H1 (cell line): ENCODE data around the gene NRXN3. TPM values are rescaled to one million over a fixed set of nuclear protein-coding genes. Genes with fewer than 3 reads are reported as not detected.

ENCODE experiments used
- CTCF ChIA-PET: fragments of 300-600 bp; sonication (Branson Sonifier 250); formaldehyde crosslinking; loops from one replicate; lab custom pipeline; 2021; ENCODE audit not compliant: partially characterized antibody; lab: Charles Lee
- POLR2A ChIA-PET: fragments of 300-600 bp; sonication (Branson Sonifier 250); formaldehyde crosslinking; loops from one replicate; lab custom pipeline; 2021; ENCODE audit warnings: inconsistent platforms; ENCODE audit not compliant: partially characterized antibody; lab: Charles Lee
- DNase-seq, 2 experiments: peaks; one replicate each; pipeline versions ENCODE4 v3.0.0 to v3.0.0-alpha.2; 2010 to 2022; ENCODE audit warnings: low spot score in 2 of 2, low read depth in 1 of 2, mixed read lengths in 1 of 2
- FAIRE-seq: peaks from 2 replicates; lab custom pipeline; 2011; peaks lifted over from hg19 to GRCh38; lab: Jason Lieb, UNC
- H2AFZ ChIP-seq: 2 replicates; pipeline ENCODE4 v1.8.1; 2012; ENCODE audit warnings: low read length, inconsistent platforms
- H2AK5ac ChIP-seq: 2 replicates; pipeline ENCODE4 v1.6.1; 2013; ENCODE audit warnings: low read depth, low read length
- H2BK120ac ChIP-seq: replicated peaks from 2 replicates; pipeline ENCODE3; 2013; ENCODE audit warnings: low read depth, low read length, inconsistent platforms
- H2BK12ac ChIP-seq: 2 replicates; pipeline ENCODE4 v1.6.1; 2013; ENCODE audit warnings: low read depth, low read length
- H2BK15ac ChIP-seq: 2 replicates; pipeline ENCODE4 v1.6.1; 2013; ENCODE audit warnings: low read length
- H2BK20ac ChIP-seq: 2 replicates; pipeline ENCODE4 v1.6.1; 2013; ENCODE audit warnings: low read length
- H2BK5ac ChIP-seq: 2 replicates; pipeline ENCODE4 v1.6.1; 2013; ENCODE audit warnings: low read depth, low read length
- H3K14ac ChIP-seq: 2 replicates; pipeline ENCODE4 v1.6.1; 2013; ENCODE audit warnings: inconsistent platforms; ENCODE audit not compliant: insufficient read length
- H3K18ac ChIP-seq: 2 replicates; pipeline ENCODE4 v1.6.1; 2013; ENCODE audit warnings: low read length; ENCODE audit errors: extremely low read depth
- H3K23ac ChIP-seq: 2 replicates; pipeline ENCODE4 v1.6.1; 2013; ENCODE audit warnings: inconsistent platforms; ENCODE audit not compliant: insufficient read length
- H3K23me2 ChIP-seq: 2 replicates; pipeline ENCODE4 v1.6.1; 2013; ENCODE audit warnings: low read depth, low read length
- H3K27ac ChIP-seq: 2 replicates; pipeline ENCODE4 v1.6.1; 2011; ENCODE audit warnings: low read depth, low read length, inconsistent platforms
- H3K27me3 ChIP-seq, 4 experiments: replicated peaks in 1 of 4; 1 replicate in 1 of 4; 2 replicates in 3 of 4; pipeline versions ENCODE4 v1.6.1 to v1.8.1; 2011 to 2013; ENCODE audit warnings: low read length in 3 of 4, mild to moderate bottlenecking in 3 of 4, inconsistent platforms in 2 of 4, mixed read lengths in 2 of 4, moderate library complexity in 1 of 4; ENCODE audit not compliant: control insufficient read depth in 3 of 4, insufficient read depth in 3 of 4; ENCODE audit errors: extremely low read depth in 1 of 4
- H3K36me3 ChIP-seq, 4 experiments: 2 replicates each; pipeline versions ENCODE4 v1.6.1 to v1.8.1; 2011 to 2013; ENCODE audit warnings: mild to moderate bottlenecking in 4 of 4, low read length in 3 of 4, moderate library complexity in 2 of 4, control low read depth in 1 of 4, inconsistent platforms in 1 of 4; ENCODE audit not compliant: insufficient read depth in 4 of 4, control insufficient read depth in 2 of 4
- H3K4ac ChIP-seq: replicated peaks from 2 replicates; pipeline ENCODE3; 2013; ENCODE audit warnings: low read length, low read depth, mixed read lengths, inconsistent platforms; ENCODE audit not compliant: insufficient read length
- H3K4me1 ChIP-seq, 4 experiments: replicated peaks in 1 of 4; 1 replicate in 1 of 4; 2 replicates in 3 of 4; pipeline versions ENCODE4 v1.6.1 to v1.8.1; 2011 to 2013; ENCODE audit warnings: low read length in 3 of 4, inconsistent platforms in 2 of 4, mixed read lengths in 1 of 4; ENCODE audit not compliant: insufficient read depth in 4 of 4, control insufficient read depth in 3 of 4
- H3K4me2 ChIP-seq, 2 experiments: 2 replicates each; pipeline versions ENCODE4 v1.6.1 to v1.8.1; 2011 to 2013; ENCODE audit warnings: low read depth in 2 of 2, low read length in 2 of 2, control low read depth in 1 of 2, inconsistent platforms in 1 of 2, mild to moderate bottlenecking in 1 of 2; ENCODE audit not compliant: insufficient read depth in 1 of 2
- H3K4me3 ChIP-seq, 4 experiments: fragments of 200-600, 300-600 bp in 1 of 4; sonication (generic), shearing (Covaris generic), sonication (Bioruptor Twin) in 1 of 4; 2 replicates each; pipeline versions ENCODE4 v1.5.1 to v1.8.1; 2011 to 2016; ENCODE audit warnings: low read length in 4 of 4, low read depth in 3 of 4, control low read depth in 2 of 4, inconsistent platforms in 2 of 4, mild to moderate bottlenecking in 2 of 4, mixed read lengths in 1 of 4, moderate library complexity in 1 of 4; ENCODE audit not compliant: insufficient read depth in 2 of 4; ENCODE audit errors: extremely low read depth in 1 of 4
- H3K56ac ChIP-seq: replicated peaks from 2 replicates; pipeline ENCODE3; 2013; ENCODE audit warnings: low read depth, mild to moderate bottlenecking, mixed read lengths, low read length, inconsistent platforms; ENCODE audit not compliant: insufficient read length
- H3K79me1 ChIP-seq: 2 replicates; pipeline ENCODE4 v1.6.1; 2013; ENCODE audit warnings: low read depth, low read length, control low read depth
- H3K79me2 ChIP-seq, 2 experiments: 2 replicates each; pipeline versions ENCODE4 v1.6.1 to v1.8.1; 2012 to 2013; ENCODE audit warnings: low read length in 2 of 2, mild to moderate bottlenecking in 2 of 2, inconsistent platforms in 1 of 2; ENCODE audit not compliant: insufficient read depth in 2 of 2, control insufficient read depth in 1 of 2
- H3K9ac ChIP-seq, 4 experiments: replicated peaks in 1 of 4; 1 replicate in 1 of 4; 2 replicates in 3 of 4; pipeline versions ENCODE4 v1.6.1 to v1.8.1; 2011 to 2013; ENCODE audit warnings: low read depth in 3 of 4, low read length in 3 of 4, control low read depth in 2 of 4, mild to moderate bottlenecking in 2 of 4, moderate library complexity in 2 of 4, inconsistent platforms in 1 of 4; ENCODE audit errors: extremely low read depth in 1 of 4
- H3K9me3 ChIP-seq, 2 experiments: 2 replicates each; pipeline versions ENCODE4 v1.6.1 to v1.8.1; 2012 to 2013; ENCODE audit warnings: mild to moderate bottlenecking in 2 of 2, moderate library complexity in 2 of 2, control low read depth in 1 of 2, inconsistent platforms in 1 of 2, low read depth in 1 of 2, low read length in 1 of 2, mixed read lengths in 1 of 2; ENCODE audit not compliant: insufficient read depth in 2 of 2
- H4K20me1 ChIP-seq, 2 experiments: replicated peaks in 1 of 2; 2 replicates each; pipeline versions ENCODE3 to v1.8.1; 2011 to 2013; ENCODE audit warnings: inconsistent platforms in 2 of 2, low read length in 2 of 2, mild to moderate bottlenecking in 1 of 2; ENCODE audit not compliant: insufficient read depth in 2 of 2, control insufficient read depth in 1 of 2
- H4K5ac ChIP-seq: 2 replicates; pipeline ENCODE4 v1.6.1; 2013; ENCODE audit warnings: low read length, low read depth, mixed read lengths, inconsistent platforms; ENCODE audit not compliant: insufficient read length
- H4K8ac ChIP-seq: 2 replicates; pipeline ENCODE4 v1.8.0; 2013; ENCODE audit warnings: mild to moderate bottlenecking, moderate library complexity, low read length, inconsistent platforms; ENCODE audit not compliant: insufficient read depth; ENCODE audit errors: extremely low read depth
- H4K91ac ChIP-seq: replicated peaks from 2 replicates; pipeline ENCODE3; 2013; ENCODE audit warnings: low read length, mixed read lengths, inconsistent platforms; ENCODE audit not compliant: insufficient read length
- FOSL1 ChIP-seq: IDR thresholded peaks from 2 replicates; pipeline ENCODE4 v1.6.1; 2011; ENCODE audit warnings: mild to moderate bottlenecking, low read depth, low read length, moderate library complexity; ENCODE audit not compliant: insufficient read depth
- HDAC2 ChIP-seq, 2 experiments: fragments of 300-600 bp in 1 of 2; sonication (generic) in 1 of 2; IDR thresholded peaks; 2 replicates each; pipeline ENCODE4 v1.6.1; 2011 to 2012; ENCODE audit warnings: low read depth in 2 of 2, low read length in 2 of 2, mild to moderate bottlenecking in 2 of 2, moderate library complexity in 2 of 2, borderline replicate concordance in 1 of 2, inconsistent platforms in 1 of 2
- POLR2AphosphoS5 ChIP-seq: IDR thresholded peaks from 2 replicates; pipeline ENCODE4 v1.6.1; 2011; ENCODE audit warnings: low read depth, low read length
- POU5F1 ChIP-seq: IDR thresholded peaks from 2 replicates; pipeline ENCODE4 v1.6.1; 2011; ENCODE audit warnings: low read depth, mild to moderate bottlenecking, low read length, moderate library complexity
- RBBP5 ChIP-seq: IDR thresholded peaks from 2 replicates; pipeline ENCODE4 v1.7.1; 2012; ENCODE audit warnings: low read depth, mild to moderate bottlenecking, inconsistent platforms, low read length, moderate library complexity, borderline replicate concordance
- SP1 ChIP-seq: IDR thresholded peaks from 2 replicates; pipeline ENCODE4 v1.6.1; 2011; ENCODE audit warnings: low read depth, low read length
- SP2 ChIP-seq: IDR thresholded peaks from 2 replicates; pipeline ENCODE4 v1.6.1; 2012; ENCODE audit warnings: mild to moderate bottlenecking, low read length, inconsistent platforms
- TEAD4 ChIP-seq: IDR thresholded peaks from 2 replicates; pipeline ENCODE4 v1.6.1; 2012; ENCODE audit warnings: low read depth, low read length, inconsistent platforms, mixed read lengths
- YY1 ChIP-seq: IDR thresholded peaks from 2 replicates; pipeline ENCODE4 v1.6.1; 2011; ENCODE audit warnings: low read depth, mild to moderate bottlenecking, low read length
- WGBS, 2 experiments: shearing (Covaris generic) in 1 of 2; methylation state at CpG; one replicate each; pipeline versions ENCODE4 v1.1.6 to v1.1.7; 2013 to 2015; ENCODE audit warnings: low lambda C conversion rate in 2 of 2, mixed read lengths in 2 of 2, inconsistent platforms in 1 of 2, low coverage in 1 of 2, missing lambda C conversion rate in 1 of 2; ENCODE audit not compliant: insufficient replicate concordance in 2 of 2, insufficient coverage in 1 of 2, insufficient read length in 1 of 2; ENCODE audit errors: extremely low coverage in 1 of 2, missing lambda C conversion rate in 1 of 2; 5-methylcytosine and 5-hydroxymethylcytosine counted together
- polyA plus RNA-seq, 7 experiments: library from polyadenylated mRNA; depleted of rRNA in 3 of 7; stranded (reverse) in 5 of 7; unstranded in 2 of 7; fragments of >200 nt in 5 of 7; fragments of 200-250 nt in 2 of 7; gene quantifications; 1 replicate in 5 of 7; 2 replicates in 1 of 7; 4 replicates in 1 of 7; pipeline versions ENCODE4 v1.2.1 to v1.2.3, GENCODE V29; 2011 to 2013; ENCODE audit warnings: missing spikeins in 2 of 7, mixed read lengths in 2 of 7
- total RNA-seq: library from RNA; stranded (reverse); fragmentation: NEBNext Ultra II Directional; extraction: Animal tissue kit (Norgen Biotek cat#: 25700); gene quantifications from 2 replicates; pipeline ENCODE4 v1.2.1, GENCODE V29; 2021

NRXN3 gene
- total and polyA plus RNA-seq, 2 of the 8 experiments (the other 6 are each of a cell fraction or from before 2014, with no cell fraction given): 2.6 to 4.1 TPM

- Histone ChIP-seq H2BK15ac (no peak overlapping the region), H2BK20ac (no peak overlapping the region), H3K4me3 (no peak overlapping the region), H3K4ac (no peak overlapping the region), H3K18ac (no peak overlapping the region), H2BK5ac (no peak overlapping the region), H4K8ac (no peak overlapping the region), H2BK12ac (no peak overlapping the region), H3K4me2 (no peak overlapping the region), H2AFZ (no peak overlapping the region), H3K27me3 (no peaks in the 10 kb centered on the region), H4K5ac (no peak overlapping the region), H3K56ac (no peak overlapping the region), H3K79me1 (no peaks in the 10 kb centered on the region), H3K27ac (no peak overlapping the region), H2BK120ac (no peak overlapping the region), H2AK5ac (no peak overlapping the region), H3K23ac (no peak overlapping the region), H4K91ac (no peak overlapping the region), H4K20me1 (no peaks in the 10 kb centered on the region), H3K9me3 (no peaks in the 10 kb centered on the region), H3K36me3 (no peaks in the 10 kb centered on the region), H3K4me1 (peaks cover 0 to 4% (median 0%) of the 10 kb centered on the region in 4 experiments; a peak in 1 of 7 replicates), H3K9ac (no peak overlapping the region), H3K79me2 (no peaks in the 10 kb centered on the region), H3K14ac (no peak overlapping the region), H3K23me2 (no peaks in the 10 kb centered on the region)
- whole genome bisulfite sequencing, 2 experiments: 93% methylated on average over 10 of the region's 10 CpGs; no CpG with 5 or more reads in 1 of the 2 experiments
- DNase-seq (no peak), FAIRE-seq (no peak)
- TF ChIP-seq POU5F1: no peak
- no peak for TF ChIP-seq POLR2AphosphoS5
- TF ChIP-seq HDAC2 (IDR thresholded peaks at IDR 0.05; ENCODE audit: borderline replicate concordance in 1 of 2, low read depth in 2 of 2, low read length in 2 of 2): no peak
- TF ChIP-seq TEAD4: no peak
- no peak for TF ChIP-seq SP2
- no peak for TF ChIP-seq SP1
- TF ChIP-seq RBBP5: no peak
- TF ChIP-seq YY1: no peak
- TF ChIP-seq FOSL1: no peak
- CTCF ChIA-PET: interaction anchor here (0.6 to 2.8 kb wide), 8 partner anchors 17 to 1370 kb away, joined by 3 to 10 read pairs (median 4); no protein-coding TSS in a partner anchor
- POLR2A ChIA-PET: no interaction called here
These were observed 797.1 kb downstream of the NRXN3 start for GRCh38 chr14:78967111-78967809.
